ENCODE results near the gene SLC35F4. TPM values are rescaled to one million over a fixed set of nuclear protein-coding genes. Genes with fewer than 3 reads are reported as not detected.
"Not testable (repeated sequence)": the region's sequence is repeated elsewhere in the genome, so short reads cannot be mapped to it uniquely, and the experiment has no call there.

Gene SLC35F4
- total and polyA plus RNA-seq, 11 donors = not detected

DNA sequence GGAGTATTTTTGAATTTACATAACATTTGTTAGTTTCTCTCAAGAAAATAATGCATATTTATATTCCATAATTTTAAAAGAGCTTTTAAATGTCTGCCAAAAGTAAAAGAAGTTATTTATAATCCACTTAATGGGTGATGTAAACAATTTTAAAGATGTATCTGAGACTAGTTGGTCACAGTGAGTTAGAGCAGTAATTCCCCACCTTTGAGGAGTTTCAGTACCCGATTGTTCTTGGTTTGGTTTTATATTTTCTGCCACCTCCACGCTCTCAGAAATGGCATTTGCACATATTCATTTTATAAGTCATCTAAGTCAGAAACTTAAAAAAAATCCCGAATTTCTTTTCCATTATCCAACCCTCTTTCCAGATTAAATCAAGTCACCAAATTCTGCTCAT lies 153.2 kb downstream of the SLC35F4 start:
- DNase-seq (no peak), ATAC-seq (no peak)
- Histone ChIP-seq H3K9me3 (peaks cover 0 to 19% (median 3%) of the 10 kb centered on the region in 12 donors), H3K27me3 (no peaks in the 10 kb centered on the region), H3K27ac (no peak overlapping the region), H3K4me3 (no peak overlapping the region), H3K4me1 (no peaks in the 10 kb centered on the region), H3K36me3 (no peaks in the 10 kb centered on the region)
- TF ChIP-seq, protein P1, sequence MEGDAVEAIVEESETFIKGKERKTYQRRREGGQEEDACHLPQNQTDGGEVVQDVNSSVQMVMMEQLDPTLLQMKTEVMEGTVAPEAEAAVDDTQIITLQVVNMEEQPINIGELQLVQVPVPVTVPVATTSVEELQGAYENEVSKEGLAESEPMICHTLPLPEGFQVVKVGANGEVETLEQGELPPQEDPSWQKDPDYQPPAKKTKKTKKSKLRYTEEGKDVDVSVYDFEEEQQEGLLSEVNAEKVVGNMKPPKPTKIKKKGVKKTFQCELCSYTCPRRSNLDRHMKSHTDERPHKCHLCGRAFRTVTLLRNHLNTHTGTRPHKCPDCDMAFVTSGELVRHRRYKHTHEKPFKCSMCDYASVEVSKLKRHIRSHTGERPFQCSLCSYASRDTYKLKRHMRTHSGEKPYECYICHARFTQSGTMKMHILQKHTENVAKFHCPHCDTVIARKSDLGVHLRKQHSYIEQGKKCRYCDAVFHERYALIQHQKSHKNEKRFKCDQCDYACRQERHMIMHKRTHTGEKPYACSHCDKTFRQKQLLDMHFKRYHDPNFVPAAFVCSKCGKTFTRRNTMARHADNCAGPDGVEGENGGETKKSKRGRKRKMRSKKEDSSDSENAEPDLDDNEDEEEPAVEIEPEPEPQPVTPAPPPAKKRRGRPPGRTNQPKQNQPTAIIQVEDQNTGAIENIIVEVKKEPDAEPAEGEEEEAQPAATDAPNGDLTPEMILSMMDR (IDR thresholded peaks at IDR 0.05) = no peak
- no peak for TF ChIP-seq POLR2A (IDR thresholded peaks at IDR 0.05)
- WGBS, 4 donors = 74 to 77% (median 75%) methylated on average over 3 of the region's 3 CpGs
- intact Hi-C loops (cut with DNase I) = no loop called here

DNA sequence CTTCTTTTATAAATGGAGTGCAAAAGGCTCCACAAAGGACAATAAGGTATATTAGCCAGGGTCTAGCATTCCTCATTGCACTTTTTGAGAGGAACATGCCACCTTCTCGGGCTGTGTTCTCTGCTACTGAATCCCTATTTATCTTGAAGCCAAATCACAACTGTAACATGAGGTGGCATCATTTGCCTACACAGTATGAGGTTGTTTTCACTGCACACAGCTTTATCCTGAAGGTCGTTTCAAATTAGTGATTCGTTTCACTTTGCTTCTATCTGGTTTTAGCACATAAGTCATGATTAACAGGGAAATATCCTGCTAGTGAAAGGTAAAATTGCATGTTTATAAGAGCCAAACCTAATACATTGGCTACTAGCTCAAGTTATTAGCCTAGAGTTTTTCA lies 153.8 kb downstream of the SLC35F4 start:
- DNase-seq (no peak), ATAC-seq (no peak)
- intact Hi-C loops (cut with DNase I) = no loop called here
- Histone ChIP-seq H3K36me3 (no peaks in the 10 kb centered on the region), H3K9me3 (peaks cover 0 to 19% (median 3%) of the 10 kb centered on the region in 12 donors), H3K27me3 (no peaks in the 10 kb centered on the region), H3K27ac (no peak overlapping the region), H3K4me1 (no peaks in the 10 kb centered on the region), H3K4me3 (no peak overlapping the region)
- TF ChIP-seq POLR2A (IDR thresholded peaks at IDR 0.05) = no peak
- TF ChIP-seq, protein P1 (IDR thresholded peaks at IDR 0.05) = no peak
- 10 to 45% (median 26%) methylated on average over 3 of the region's 3 CpGs for WGBS, 4 donors

DNA sequence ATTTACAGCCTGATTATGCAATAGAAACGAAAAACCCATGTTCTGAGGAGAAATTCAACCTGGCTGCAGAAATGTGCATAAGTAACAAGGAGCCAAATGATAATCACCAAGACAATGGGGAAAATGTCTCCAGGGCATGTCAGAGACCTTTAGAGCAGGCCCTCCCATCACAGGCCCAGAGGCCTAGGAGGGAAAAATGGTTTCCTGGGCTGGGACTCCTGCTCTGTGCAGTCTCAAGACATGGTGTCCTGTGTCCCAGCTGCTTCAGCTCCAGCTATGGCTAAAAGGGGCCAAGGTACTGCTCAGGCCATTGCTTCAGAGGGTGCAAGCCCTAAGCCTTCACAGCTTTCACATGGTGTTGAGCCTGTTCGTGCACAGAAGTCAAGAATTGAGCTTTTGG lies 156.0 kb downstream of the SLC35F4 start:
- Histone ChIP-seq H3K9me3 (peaks cover 0 to 19% (median 3%) of the 10 kb centered on the region in 12 donors), H3K4me3 (no peak overlapping the region), H3K27me3 (no peaks in the 10 kb centered on the region), H3K4me1 (no peaks in the 10 kb centered on the region), H3K27ac (no peak overlapping the region), H3K36me3 (no peaks in the 10 kb centered on the region)
- intact Hi-C loops (cut with DNase I) = no loop called here
- DNase-seq = no peak
- TF ChIP-seq, protein P1 (IDR thresholded peaks at IDR 0.05) = no peak
- WGBS, 4 donors = 13 to 50% (median 42%) methylated on average over 2 of the region's 2 CpGs
- ATAC-seq = no peak

DNA sequence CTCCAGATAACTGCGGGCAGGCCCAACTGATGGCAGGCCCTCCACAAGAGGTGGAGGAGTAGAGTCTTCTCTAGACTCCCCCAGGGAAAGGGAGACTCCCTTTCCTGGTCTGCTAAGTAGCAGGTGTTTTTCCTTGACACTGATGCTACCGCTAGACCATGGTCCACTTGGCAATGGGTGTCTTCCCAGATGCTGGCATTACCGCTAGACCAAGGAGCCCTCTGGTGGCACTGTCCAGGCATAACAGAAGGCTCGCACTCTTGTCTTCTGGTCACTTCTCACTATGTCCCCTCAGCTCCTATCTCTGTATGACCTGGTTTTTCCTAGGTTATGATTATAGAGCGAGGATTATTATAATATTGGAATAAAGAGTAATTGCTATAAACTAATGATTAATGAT lies 156.8 kb downstream of the SLC35F4 start:
- 89 to 94% (median 92%) methylated on average over 5 of the region's 5 CpGs for WGBS, 4 donors
- H3K4me3 ChIP-seq; intact Hi-C loops (cut with DNase I); ATAC-seq; H3K36me3 ChIP-seq; DNase-seq; H3K27me3 ChIP-seq; H3K4me1 ChIP-seq; H3K27ac ChIP-seq: not testable (repeated sequence)
- peaks cover 0 to 19% (median 3%) of the 10 kb centered on the region in 12 donors for H3K9me3 ChIP-seq

DNA sequence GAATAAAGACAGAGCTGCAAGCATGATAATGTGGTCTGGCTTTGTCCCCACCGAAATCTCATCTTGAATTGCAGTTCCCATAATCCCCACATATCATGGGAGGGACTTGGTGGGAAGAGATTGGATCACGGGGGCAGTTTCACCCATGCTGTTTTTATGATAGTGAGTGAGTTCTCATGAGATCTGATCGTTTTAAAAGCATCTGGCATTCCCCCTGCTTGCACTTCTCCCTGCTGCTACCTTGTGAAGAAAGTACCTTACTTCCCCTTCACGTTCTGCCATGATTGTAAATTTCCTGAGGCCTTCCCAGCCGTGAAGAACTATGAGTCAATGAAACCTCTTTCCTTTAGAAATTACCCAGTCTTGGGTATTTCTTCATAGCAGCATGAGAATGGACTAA lies 158.7 kb downstream of the SLC35F4 start:
- Histone ChIP-seq H3K4me3 (no peak overlapping the region), H3K9me3 (peaks cover 0 to 19% (median 3%) of the 10 kb centered on the region in 12 donors), H3K27ac (no peak overlapping the region), H3K27me3 (no peaks in the 10 kb centered on the region), H3K4me1 (no peaks in the 10 kb centered on the region), H3K36me3 (no peaks in the 10 kb centered on the region)
- intact Hi-C loops (cut with DNase I) = no loop called here
- ATAC-seq = no peak
- WGBS, 4 donors = 37 to 57% (median 45%) methylated on average over 5 of the region's 5 CpGs
- TF ChIP-seq POLR2A (IDR thresholded peaks at IDR 0.05) = no peak
- TF ChIP-seq, protein P1 (IDR thresholded peaks at IDR 0.05) = no peak
- DNase-seq = no peak
